GM19240 (cell line): ENCODE measurements around the gene VRK2.
A peak's percentile ranks its signal among the peaks of the same experiment; 100 is the strongest.

Experiments
- DNase-seq: peaks from one replicate; pipeline ENCODE4 v3.0.0; 2011; ENCODE audit warnings: low spot score; ENCODE audit not compliant: insufficient read length

VRK2 gene

GRCh38 chr2:58046585-58047372 lies at the start of gene VRK2:
Gene VRK2, plus strand, starts transcription at chr2:58046806. Its CDS starts 2,026 bp downstream, at chr2:58048832.
- DNase-seq, result peak; percentile 33

GRCh38 chr2:58006256-58006951 lies 40.2 kb upstream of the VRK2 start:
- DNase-seq, result peak; percentile 11

- no peak for DNase-seq
Observed at GRCh38 chr2:58006952-58007284, 39.7 kb upstream of the VRK2 start.

GRCh38 chr2:58010599-58010998 lies 36.0 kb upstream of the VRK2 start:
- no peak for DNase-seq

- no peak for DNase-seq
Observed at GRCh38 chr2:58019229-58019628, 27.4 kb upstream of the VRK2 start.

GRCh38 chr2:58025150-58025933 lies 21.3 kb upstream of the VRK2 start:
- DNase-seq, result no peak

GRCh38 chr2:58027029-58027428 lies 19.6 kb upstream of the VRK2 start:
- no peak for DNase-seq

GRCh38 chr2:58030771-58031170 lies 15.8 kb upstream of the VRK2 start:
- DNase-seq, result no peak

- no peak for DNase-seq
Observed at GRCh38 chr2:58032016-58032763, 14.4 kb upstream of the VRK2 start.

GRCh38 chr2:58032764-58033080 lies 13.9 kb upstream of the VRK2 start:
- DNase-seq, result no peak

GRCh38 chr2:58033530-58033929 lies 13.1 kb upstream of the VRK2 start:
- no peak for DNase-seq

GRCh38 chr2:58035352-58035751 lies 11.3 kb upstream of the VRK2 start:
- DNase-seq, result no peak

- no peak for DNase-seq
Observed at GRCh38 chr2:58039170-58039611, 7.4 kb upstream of the VRK2 start.

GRCh38 chr2:58042486-58042970 lies 4.1 kb upstream of the VRK2 start:
- no peak for DNase-seq

- no peak for DNase-seq
Observed at GRCh38 chr2:58044145-58044544, 2.5 kb upstream of the VRK2 start.

- DNase-seq, result no peak
Observed at GRCh38 chr2:58045580-58046334, 849 bp upstream of the VRK2 start.

- DNase-seq, result no peak
Observed at GRCh38 chr2:58046335-58046584, 346 bp upstream of the VRK2 start.

- no peak for DNase-seq
Observed at GRCh38 chr2:58047373-58047935, 848 bp downstream of the VRK2 start.

- DNase-seq, result no peak
Observed at GRCh38 chr2:58047961-58048360, 1.4 kb downstream of the VRK2 start.

- no peak for DNase-seq
Observed at GRCh38 chr2:58051445-58051844, 4.8 kb downstream of the VRK2 start.

- DNase-seq, result no peak
Observed at GRCh38 chr2:58052978-58053377, 6.4 kb downstream of the VRK2 start.
